Cardiac muscle cell (in vitro differentiated cells and primary cell): ENCODE results near the gene KCNG4. TPM values are rescaled to one million over a fixed set of nuclear protein-coding genes. Genes with fewer than 3 reads are reported as not detected.

Experiments
- DNase-seq, 2 donors: peaks; one replicate each; pipeline versions ENCODE4 v3.0.0 to v3.0.0-alpha.2; 2010 to 2017; ENCODE audit warnings: low read depth in 1 of 2, low spot score in 1 of 2
- H3K27ac ChIP-seq: fragments of 200-600 bp; sonication (generic); 2 replicates; pipeline ENCODE4 v1.5.1; 2016
- H3K27me3 ChIP-seq: fragments of 200-600 bp; sonication (generic); 2 replicates; pipeline ENCODE4 v1.6.0; 2016; ENCODE audit warnings: control low read depth
- H3K36me3 ChIP-seq: fragments of 200-600 bp; sonication (generic); 2 replicates; pipeline ENCODE4 v1.5.1; 2016; ENCODE audit warnings: control low read depth
- H3K4me1 ChIP-seq: fragments of 200-600 bp; sonication (generic); 2 replicates; pipeline ENCODE4 v1.8.1; 2017; ENCODE audit warnings: low read depth, mild to moderate bottlenecking, mixed run types
- H3K4me3 ChIP-seq: fragments of 200-600 bp; sonication (generic); 2 replicates; pipeline ENCODE4 v1.5.1; 2016; ENCODE audit warnings: mild to moderate bottlenecking
- H3K9me3 ChIP-seq: fragments of 200-600 bp; sonication (generic); 2 replicates; pipeline ENCODE4 v1.5.1; 2017; ENCODE audit warnings: low read depth, mild to moderate bottlenecking, control low read depth
- polyA plus RNA-seq: library from polyadenylated mRNA; unstranded; fragments of >200 nt; fragmentation: Nextera tagmentation; extraction: Ambion mirVana; gene quantifications from 2 replicates; pipeline ENCODE4 v1.2.1, GENCODE V29; 2016
- total RNA-seq: library from RNA; depleted of rRNA; stranded (reverse); fragments of >200 nt; gene quantifications from 2 replicates; pipeline ENCODE4 v1.2.3, GENCODE V29; 2016
- TF ChIP-seq, protein P1 (sequence below): IDR thresholded peaks from 2 replicates; pipeline ENCODE4 v1.5.1; 2012; ENCODE audit warnings: low read depth, mild to moderate bottlenecking, low read length

Gene KCNG4
- total and polyA plus RNA-seq, 2 experiments from 2014 or later: not detected

GRCh38 chr16:84197466-84198128, 42.2 kb downstream of the KCNG4 start:
- Histone ChIP-seq H3K4me1 (no peaks in the 10 kb centered on the region), H3K36me3 (no peaks in the 10 kb centered on the region), H3K27me3 (no peaks in the 10 kb centered on the region), H3K27ac (no peak overlapping the region), H3K4me3 (no peak overlapping the region), H3K9me3 (no peaks in the 10 kb centered on the region)
- no peak for DNase-seq
- TF ChIP-seq, protein P1, sequence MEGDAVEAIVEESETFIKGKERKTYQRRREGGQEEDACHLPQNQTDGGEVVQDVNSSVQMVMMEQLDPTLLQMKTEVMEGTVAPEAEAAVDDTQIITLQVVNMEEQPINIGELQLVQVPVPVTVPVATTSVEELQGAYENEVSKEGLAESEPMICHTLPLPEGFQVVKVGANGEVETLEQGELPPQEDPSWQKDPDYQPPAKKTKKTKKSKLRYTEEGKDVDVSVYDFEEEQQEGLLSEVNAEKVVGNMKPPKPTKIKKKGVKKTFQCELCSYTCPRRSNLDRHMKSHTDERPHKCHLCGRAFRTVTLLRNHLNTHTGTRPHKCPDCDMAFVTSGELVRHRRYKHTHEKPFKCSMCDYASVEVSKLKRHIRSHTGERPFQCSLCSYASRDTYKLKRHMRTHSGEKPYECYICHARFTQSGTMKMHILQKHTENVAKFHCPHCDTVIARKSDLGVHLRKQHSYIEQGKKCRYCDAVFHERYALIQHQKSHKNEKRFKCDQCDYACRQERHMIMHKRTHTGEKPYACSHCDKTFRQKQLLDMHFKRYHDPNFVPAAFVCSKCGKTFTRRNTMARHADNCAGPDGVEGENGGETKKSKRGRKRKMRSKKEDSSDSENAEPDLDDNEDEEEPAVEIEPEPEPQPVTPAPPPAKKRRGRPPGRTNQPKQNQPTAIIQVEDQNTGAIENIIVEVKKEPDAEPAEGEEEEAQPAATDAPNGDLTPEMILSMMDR: no peak

DNA sequence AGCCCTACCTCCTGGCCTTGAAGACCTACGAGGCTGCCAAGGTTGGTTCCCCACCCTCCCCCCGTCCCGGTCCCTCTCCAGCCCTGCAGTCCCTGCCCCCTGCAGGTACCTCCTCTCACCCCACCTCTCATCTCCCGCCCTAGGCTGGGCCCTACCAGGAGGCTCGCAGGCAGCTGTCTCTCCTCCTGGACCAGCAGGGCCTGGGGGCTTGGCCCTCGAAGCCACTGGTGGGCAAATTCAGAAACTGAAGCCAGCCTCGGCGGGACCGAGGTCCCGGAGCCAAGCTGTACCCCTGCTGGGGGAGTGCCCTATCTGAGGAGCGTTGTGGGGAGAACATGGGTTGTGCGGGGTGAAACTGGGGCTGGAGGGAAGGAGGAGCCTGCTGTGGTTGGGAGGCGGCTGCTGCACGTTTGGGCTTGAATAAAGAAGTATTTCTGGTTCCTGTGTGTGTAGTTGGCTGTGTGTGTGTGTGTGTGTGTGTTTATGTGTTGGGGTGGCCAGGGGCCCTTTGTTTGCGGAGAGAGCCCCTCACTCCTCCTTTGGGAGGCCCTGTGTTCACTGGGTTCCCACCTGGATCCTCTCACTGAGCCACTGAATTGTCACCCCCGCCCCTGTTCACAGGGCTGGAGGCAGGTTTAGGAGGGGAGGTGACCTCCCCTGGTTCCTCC, 43.0 kb downstream of the KCNG4 start:
- Histone ChIP-seq H3K4me1 (no peaks in the 10 kb centered on the region), H3K27me3 (no peaks in the 10 kb centered on the region), H3K36me3 (no peaks in the 10 kb centered on the region), H3K4me3 (no peak overlapping the region), H3K9me3 (no peaks in the 10 kb centered on the region), H3K27ac (no peak overlapping the region)
- TF ChIP-seq, protein P1: no peak
- no peak for DNase-seq

DNA sequence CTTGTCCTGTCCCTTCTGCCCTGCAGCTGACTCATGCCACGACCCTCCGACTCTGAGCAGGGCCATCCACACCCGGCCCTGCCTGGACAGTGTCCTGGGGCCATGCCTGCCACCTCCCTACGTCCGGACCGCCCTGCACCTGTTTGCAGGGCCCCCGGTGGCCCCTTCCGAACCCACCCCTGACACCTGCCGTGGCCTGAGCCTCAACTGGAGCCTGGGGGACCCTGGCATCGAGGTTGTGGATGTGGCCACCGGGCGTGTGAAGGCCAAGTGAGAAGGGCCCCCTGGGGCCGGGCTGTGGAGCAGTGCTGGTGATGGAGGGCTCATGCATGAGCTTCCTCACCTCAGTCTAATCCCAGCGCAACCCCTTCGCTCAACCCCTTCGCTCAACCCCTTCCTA, 43.7 kb downstream of the KCNG4 start:
- no peak for DNase-seq
- no peaks in the 10 kb centered on the region for H3K9me3 ChIP-seq
- H3K27me3 ChIP-seq: no peaks in the 10 kb centered on the region
- TF ChIP-seq, protein P1: no peak
- H3K27ac ChIP-seq: no peak overlapping the region
- H3K36me3 ChIP-seq: no peaks in the 10 kb centered on the region
- H3K4me3 ChIP-seq: no peak overlapping the region
- H3K4me1 ChIP-seq: no peaks in the 10 kb centered on the region

GRCh38 chr16:84195201-84196093, 44.4 kb downstream of the KCNG4 start:
- Histone ChIP-seq H3K4me3 (no peak overlapping the region), H3K27me3 (no peaks in the 10 kb centered on the region), H3K36me3 (no peaks in the 10 kb centered on the region), H3K27ac (no peak overlapping the region), H3K4me1 (no peaks in the 10 kb centered on the region), H3K9me3 (no peaks in the 10 kb centered on the region)
- no peak for DNase-seq
- TF ChIP-seq, protein P1: no peak

GRCh38 chr16:84194470-84195200, 45.2 kb downstream of the KCNG4 start:
- no peak for DNase-seq
- TF ChIP-seq, protein P1: no peak
- no peaks in the 10 kb centered on the region for H3K27me3 ChIP-seq
- H3K27ac ChIP-seq: no peak overlapping the region
- no peak overlapping the region for H3K4me3 ChIP-seq
- H3K9me3 ChIP-seq: no peaks in the 10 kb centered on the region
- H3K4me1 ChIP-seq: no peaks in the 10 kb centered on the region
- no peaks in the 10 kb centered on the region for H3K36me3 ChIP-seq
